Glomerular visceral epithelial cell (primary cell): ENCODE data around the gene DNAJB1.
A peak's percentile ranks its signal among the peaks of the same experiment; 100 is the strongest.

Experiments
- DNase-seq: peaks from one replicate; pipeline ENCODE4 v3.0.0-alpha.2; 2016; ENCODE audit errors: extremely low spot score

Gene DNAJB1

DNA sequence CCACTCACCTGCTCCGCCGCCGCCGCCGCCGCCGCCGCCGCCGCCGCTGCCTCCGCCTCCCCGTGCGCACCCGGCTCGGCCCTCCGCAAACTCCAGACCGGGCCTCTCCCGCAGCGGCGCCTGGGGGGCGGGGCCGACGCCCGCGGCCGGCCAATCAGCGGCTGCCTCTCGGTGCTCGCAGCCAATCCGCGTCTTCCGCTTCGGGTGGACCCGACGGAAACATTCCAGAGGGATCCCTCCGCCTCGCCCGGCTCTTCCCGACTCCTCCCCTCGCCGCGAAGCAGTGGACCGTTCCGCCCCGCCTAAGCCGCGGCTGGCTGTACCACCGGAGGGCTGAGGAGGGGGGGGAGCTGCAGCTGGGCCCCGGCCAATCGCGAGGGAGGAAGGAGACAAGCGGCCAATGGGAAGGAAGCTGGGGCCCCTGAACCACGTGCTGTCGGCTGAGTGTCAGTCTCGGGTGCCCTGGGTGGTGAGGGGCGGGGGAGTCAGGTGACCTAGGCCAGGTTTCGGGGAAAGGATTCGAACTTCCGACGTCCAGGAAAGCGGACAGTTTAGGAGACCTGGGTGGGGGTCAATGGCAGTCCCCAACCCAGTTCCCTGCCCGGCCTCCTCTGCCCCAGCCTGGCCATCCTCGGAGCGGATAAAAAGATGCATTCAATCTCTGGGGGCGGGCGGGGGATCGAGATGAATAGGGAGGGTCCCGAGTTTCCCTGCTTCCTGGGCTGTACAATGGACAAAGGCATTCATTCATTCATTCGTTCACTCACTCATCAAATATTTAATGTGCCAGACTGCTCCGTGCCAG is 22.0 kb downstream of the DNAJB1 start, which contains the start of gene GIPC1:
Gene GIPC1 (minus strand): TSS at position 99 of the 805 bp plus-strand sequence. CDS start 13,151 bp downstream, outside the sequence.
- DNase-seq = peak; percentile 99

DNA sequence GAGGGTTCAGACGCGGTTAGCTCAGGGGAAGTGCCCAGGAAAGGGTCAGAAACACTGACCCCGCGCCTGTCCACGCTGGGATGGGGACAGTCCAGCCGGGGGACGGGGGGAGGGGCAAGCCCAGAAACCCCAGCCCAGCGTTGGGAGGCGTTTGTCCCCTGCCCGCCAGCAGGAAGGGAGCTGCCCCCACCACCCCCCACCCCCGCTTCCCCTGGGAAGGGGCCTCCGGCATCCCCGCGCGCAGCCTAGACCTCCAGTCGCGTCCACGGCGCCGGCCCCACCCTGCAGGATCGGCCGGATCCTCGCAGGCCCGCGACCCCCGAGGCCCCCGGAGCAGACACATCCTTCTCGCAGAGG is 22.5 kb downstream of the DNAJB1 start:
- DNase-seq = no peak

DNA sequence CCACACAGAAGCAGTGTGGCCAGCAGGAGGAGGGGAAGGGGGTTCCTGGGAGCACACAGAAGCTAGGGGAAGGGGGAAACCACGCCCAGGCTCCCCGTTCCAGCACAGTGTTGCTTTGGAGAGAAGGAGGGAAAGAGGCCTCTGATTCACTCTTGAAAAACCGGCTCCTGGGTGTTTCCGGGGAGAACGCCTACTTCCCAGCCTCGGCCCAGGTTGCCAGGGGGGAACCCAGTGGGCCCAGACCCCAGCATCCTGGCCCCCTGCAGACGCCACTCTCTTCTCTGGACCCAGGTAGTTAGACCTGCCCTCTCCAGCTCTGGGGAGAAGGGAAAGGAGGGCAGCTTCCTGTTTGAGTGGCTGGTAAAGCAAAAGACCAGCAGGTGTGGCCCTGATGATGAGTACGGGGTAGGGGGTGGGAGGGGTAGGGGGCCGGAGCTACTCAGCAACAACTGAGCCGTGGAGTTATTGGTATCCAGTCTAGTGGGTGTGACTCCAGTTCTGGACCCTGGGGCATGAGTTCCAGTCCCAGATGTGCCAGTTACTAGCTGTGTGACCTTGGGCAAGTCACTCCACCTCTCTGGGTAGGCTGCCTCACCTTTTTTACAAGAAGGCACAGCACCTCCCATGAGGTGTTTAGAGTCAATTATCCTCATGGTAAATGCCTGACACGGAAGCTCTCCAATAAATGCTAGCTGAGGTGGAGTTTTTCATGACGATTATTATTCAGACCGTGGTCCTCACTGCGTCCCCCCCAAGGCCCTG is 23.1 kb downstream of the DNAJB1 start:
- peak; percentile 38 for DNase-seq

DNA sequence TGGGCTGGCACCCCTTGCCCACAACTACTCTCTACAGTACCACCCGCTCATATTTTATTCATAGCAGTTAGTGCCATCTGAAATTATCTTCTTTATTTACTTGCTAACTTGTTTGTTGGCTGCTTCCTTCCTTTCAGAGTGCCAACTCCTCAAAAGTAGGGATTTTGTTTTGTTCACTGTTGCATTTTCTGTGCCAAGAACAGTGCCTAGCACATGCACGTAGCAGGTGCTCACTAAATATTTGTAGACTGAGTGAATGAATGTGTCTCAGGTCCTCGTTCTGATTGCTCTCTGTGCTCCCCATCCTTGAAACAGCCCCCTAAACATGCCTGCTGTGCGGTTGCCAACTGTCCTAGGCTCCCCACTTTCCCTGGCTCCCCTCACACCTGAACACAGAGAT is 23.8 kb downstream of the DNAJB1 start:
- DNase-seq = no peak

DNA sequence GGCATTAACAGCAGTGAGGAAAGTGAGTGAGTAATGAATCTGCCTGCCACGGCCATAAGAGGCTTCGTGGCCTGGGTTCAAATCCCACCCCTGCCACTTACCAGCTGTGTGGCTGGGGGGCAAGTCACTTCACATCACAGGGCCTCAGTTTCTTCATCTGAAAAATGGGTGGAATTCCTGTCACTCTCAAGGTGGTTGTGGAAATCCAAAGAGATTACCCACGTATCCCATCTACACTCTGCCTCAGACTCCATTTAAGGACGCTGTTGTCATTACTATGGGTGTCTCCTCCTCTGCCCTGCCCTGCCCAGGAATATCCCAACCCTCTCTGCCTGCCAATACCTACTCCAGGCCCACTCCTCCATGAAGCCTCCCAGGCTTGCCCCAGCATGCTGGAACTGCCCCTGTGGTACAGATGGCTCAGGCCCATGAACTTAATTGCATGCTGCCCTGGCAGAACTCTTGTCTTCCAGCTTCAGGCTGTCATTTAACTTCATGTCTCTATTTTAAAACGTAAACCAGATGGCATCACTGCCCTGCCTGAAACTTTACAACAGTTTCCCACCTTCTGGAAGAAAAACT is 25.4 kb downstream of the DNAJB1 start:
- no peak for DNase-seq

DNA sequence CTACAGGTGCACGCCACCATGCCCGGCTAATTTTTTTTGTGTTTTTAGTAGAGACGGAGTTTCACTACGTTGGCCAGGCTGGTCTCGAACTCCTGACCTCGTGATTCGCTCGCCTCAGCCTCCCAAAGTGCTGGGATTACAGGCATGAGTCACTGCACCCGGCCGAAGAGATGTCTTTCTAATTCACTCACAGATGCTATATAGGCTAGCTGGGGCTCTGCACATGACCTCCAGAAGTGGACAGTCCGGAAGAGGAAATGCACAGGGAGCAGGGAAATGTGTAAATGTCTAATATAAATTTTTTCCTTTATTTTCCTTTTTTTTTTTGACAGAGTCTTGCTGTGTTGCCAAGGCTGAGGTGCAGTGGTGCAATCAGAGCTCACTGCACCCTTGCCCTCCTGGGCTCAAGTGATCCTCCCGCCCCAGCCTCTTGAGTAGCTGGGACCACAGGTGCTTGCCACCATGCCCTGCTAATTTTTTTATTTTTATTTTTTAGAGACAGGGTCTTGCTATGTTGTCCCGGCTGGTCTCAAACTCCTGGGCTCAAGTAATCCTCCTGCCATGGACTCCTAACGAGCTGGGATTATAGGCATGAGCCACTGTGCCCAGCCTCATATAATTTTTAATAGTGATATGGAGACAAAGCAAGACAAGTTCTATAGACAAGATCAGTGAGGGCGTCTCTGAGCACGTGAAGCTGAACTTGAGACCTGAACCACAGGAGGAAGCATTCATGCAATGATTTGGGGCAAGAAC is 30.6 kb downstream of the DNAJB1 start:
- DNase-seq = no peak

DNA sequence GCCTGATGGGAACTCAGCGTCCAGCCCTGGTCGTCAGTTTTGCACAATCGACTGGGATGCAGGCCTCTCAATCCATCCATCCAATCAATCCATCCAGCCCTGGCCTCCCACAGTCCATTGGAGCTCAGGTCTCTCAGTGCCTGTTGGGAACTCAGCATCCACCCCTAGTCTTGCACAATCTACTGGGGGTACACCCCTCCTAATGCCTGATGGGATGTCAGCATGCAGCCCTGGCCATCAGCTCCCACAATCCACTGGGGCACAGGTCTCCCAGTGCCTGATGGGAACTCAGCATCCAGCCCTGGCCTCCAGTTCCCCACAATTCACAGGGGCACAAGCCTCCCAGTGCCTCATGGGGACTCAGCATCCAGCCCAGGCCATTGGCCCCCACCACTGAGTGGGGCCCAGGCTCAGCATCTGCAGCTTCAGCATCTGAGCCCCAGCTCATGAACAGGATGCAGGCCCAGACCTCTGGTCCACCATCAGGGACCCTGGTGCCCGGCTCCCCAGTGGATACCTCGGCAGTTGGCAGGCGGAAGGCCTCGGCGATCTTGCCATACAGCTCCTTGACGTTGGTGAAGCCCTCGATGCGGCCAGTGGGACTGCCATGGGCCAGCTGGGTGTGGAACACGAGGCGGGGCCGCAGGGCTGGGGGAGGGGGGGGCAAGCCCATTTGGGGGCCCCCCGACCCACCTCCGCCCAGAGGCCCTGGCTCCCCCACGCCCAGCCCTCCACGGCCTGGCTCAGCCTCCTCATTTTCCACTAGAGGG is 35.8 kb downstream of the DNAJB1 start:
- no peak for DNase-seq

DNA sequence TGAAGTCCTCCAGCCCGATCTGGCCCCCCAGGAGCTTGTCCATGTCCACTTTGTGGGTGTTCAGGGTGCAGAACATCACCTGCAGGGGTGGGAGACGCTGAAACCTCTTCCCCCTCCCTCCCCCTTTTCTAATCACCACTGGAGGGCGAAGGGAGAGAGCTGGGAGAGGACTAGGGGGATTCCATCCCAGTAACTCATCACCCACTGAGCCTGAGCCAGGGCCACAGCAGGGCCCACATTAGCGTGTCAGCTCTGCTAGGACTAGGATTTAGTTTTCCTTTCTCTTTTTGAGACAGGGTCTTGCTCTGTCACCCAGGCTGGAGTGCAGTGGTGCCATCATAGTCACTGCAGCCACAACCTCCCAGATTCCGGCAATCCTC is 37.5 kb downstream of the DNAJB1 start:
- DNase-seq = peak; percentile 47

DNA sequence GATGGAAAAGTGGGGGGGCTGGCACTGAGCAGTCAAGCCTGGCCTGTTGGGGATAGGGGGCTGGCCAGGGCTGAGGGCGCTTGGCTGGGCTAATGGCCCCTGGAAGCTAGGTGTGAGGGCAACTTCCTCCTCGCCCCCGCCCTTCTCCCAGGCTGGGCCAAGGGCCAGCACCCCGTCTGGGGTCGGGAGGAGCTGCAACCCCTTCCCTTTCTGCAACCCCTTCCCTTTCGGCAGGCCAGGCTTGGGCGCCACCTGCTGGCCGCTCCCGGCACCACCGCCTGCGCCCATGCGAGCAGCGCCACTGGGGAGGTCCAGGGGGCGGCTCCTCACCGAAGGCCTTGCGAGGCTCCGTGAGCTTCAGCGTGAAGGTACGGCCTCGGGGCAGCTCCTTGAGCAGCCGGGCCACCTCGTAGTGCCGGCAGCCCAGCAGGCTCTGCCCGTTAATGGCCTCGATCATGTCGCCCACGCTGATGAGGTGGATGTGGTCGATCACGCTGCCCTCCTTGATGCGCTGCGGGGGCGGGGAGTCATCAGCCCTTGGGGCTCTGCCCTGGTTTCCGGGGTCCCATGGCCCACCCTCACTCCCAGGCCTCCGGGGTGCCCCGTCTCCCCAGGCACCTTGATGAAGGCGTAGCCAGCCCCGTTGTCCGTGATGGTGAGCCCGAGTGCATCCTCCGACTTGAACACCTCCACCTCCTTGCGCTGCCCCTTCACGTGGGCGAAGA is 38.1 kb downstream of the DNAJB1 start:
- DNase-seq = peak; percentile 36

DNA sequence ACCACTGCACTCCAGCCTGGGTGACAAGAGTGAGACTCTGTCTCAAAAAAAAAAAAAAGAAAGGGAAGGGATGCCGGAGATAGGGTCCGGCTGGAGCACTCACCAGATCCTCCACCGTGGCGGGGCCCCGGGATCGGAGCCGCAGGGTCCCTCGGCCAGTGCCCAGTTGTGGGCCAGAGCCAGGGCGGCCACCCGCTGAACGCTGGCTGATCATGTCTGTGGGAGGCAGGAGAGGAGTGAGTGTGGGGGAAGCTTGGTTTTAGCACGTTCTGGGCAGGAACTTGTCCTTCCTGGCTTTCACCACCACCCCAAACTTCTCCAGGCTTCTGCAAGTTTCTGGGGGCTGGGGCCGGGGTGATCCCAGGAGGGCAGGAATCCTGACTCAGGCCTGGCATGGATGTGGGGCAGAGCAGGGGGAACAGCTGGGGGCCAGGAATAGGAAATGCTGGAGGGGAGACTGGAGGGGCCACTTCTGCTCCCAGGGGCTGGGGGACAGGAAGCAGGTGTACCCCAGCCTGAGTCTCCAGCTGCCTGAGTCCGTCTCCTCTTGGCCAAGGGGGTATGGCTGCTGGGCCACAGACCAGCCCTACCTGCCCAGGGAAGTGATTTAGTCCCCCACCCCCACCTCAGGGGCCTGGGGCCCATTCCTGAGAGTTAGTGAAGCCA is 38.8 kb downstream of the DNAJB1 start:
- DNase-seq = no peak

DNA sequence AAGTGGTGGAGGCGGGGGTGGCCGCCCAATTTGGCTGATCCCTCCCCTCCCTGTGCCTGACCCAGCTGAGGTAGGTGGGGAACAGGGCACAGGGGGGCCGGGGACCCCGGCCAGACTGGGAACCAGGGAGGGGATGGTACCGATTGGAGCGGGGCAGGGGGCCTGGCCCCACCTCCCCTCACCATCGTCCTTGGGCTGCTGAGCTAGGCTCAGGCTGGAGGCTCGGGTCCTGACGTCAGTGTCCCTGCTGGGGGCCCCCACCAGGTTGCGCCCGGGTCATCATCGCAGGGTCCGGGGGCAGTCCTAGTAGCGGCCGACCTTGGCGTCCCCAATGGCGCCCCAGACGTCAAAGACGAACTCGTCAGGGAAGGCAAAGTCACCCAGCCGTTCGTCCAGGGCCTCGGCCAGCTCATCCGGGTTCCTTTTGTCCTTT is 40.1 kb downstream of the DNAJB1 start:
- no peak for DNase-seq

DNA sequence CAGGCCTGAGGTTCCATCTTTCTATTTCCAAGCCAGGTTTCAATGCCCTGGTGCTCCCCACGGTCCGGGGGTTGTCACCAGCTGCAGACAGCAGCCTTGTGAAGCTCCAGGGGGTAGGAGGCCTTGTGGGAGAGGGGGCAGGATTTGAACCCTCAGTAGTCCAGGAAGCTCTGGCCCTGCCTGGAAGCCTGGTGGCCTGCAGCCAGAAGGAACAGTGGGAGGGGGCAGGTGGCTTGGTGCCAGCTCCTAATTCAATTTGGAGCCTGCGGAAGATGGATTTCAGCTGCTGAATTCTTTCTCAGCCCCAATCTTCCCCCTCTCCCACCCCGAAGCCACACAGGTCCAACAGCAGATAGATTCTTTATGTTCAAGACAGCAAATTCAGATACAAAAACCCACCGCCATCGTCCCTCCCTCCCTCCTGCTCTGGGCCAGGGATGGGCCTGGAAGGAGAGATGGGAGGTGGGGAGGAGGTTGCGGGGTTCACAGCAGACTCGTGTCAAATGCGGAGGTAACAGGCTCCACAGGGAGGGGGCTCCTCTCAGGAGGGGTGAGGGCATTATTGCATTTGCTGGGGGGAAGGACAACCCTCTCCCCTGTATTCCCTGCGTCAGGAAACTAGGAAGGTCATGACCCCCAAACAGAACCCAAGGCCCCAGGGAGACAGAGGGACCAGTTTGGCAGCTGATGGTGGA is 40.6 kb downstream of the DNAJB1 start:
- peak; percentile 34 for DNase-seq

DNA sequence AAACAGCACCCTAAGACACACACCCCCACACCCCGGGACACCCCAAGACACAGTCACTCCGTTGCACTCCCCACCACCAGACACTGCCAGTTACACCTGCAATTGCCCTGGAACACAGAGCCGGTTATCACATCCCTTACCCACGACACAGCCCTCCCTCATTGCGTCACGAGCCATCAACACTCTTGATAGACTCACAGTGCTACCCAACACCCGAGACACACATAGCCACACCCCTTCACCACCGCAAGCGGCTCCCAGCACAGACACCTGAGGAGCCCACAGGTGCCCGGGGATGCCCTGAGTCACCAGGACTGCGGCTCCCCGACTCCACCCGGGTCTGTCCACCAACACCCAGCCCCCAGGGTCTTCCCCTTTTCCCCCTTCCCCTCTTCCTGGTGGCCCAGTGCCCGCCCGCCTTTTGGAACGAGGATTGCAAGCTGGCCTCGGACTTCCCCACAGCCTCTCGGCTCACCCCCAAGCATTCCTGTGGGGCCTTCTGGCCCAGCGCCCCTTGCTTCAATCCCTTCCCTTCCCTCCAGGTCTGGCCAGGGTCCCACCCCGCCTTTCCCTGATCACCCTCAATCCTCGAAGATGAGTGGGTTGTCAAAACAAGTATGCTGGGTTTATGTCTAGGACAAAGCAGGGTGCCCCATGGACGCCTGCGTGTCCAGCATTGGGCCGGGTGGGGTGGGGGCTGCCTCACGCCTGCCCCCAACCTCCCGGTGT is 41.4 kb downstream of the DNAJB1 start:
- peak; percentile 87 for DNase-seq

DNA sequence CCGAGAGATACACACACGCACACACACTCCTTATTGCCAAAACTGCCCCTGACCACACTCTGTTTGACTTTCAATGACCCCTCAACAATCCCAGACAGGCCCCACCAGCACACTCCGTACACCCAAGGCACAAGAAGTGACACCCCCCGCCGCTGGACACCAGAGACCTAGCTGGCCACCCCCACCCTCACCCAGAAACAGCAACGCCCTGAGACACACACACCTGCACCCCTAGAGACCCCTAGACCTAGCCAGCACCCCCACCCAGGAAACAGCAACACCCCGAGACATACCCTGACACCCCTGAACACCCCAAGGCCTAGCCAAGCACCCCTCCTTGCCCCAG is 41.9 kb downstream of the DNAJB1 start:
- no peak for DNase-seq

DNA sequence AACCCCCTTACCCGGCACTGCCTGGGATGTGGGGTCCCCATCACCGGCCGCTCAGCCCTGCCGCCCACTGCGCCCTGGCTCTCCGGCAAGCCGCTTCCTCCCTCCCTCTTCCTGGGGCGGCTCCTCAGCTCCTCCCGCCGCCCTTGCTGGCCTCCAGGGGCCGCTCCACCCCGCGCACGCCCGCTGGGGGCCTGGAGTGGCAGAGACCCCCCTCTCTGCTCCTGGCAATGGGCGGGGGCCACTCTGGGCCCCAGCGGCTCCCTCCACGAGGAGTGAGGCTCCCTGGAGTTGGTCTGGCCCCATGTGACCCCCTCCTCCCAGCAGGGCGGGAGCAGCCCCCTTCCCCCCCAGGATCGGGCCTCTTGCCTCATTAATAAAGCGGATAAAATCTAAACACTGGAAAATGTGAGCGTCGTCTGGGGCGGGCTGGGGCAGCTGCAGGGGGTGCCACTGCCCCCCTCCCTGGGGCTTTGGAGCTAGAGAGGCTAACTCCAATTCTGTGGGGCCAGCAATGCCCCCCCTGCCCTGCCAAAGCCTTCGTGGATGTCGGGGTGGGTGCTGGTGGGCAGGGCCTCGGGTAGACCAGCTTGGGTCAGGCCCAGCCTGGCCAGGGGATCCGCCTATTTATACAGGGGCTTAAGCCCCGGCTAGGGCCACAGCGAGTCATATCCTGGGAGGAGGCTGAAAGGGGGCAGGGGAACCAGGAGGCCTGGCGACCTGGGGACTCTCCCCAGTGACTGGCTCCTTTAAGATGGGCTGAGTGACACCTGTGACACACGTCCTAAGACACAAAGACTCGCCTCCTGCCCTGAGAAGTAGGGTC is 42.7 kb downstream of the DNAJB1 start, which contains the start of gene PTGER1:
Gene PTGER1 (minus strand): TSS at position 104 of the 823 bp plus-strand sequence. CDS start 1,034 bp downstream, outside the sequence.
- peak; percentile 40 for DNase-seq

DNA sequence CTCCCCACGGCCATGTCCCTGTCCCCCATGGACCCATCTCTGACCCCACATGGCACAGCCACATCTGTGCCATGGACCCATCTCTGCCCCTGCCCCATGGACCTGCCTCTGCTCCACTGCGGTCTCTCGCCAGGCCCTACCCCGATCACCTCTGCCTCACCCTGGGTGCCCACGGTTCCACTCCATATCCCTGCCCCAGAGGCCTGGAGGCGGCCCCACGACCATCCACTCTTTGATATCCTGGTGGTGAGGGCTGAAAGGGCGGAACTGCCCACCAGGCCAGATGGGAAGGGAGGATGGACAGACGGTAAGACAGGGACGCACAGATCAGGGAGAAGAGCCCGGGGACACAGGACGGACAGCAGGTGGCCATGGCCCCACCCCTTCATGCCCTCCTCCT is 43.4 kb downstream of the DNAJB1 start:
- no peak for DNase-seq

DNA sequence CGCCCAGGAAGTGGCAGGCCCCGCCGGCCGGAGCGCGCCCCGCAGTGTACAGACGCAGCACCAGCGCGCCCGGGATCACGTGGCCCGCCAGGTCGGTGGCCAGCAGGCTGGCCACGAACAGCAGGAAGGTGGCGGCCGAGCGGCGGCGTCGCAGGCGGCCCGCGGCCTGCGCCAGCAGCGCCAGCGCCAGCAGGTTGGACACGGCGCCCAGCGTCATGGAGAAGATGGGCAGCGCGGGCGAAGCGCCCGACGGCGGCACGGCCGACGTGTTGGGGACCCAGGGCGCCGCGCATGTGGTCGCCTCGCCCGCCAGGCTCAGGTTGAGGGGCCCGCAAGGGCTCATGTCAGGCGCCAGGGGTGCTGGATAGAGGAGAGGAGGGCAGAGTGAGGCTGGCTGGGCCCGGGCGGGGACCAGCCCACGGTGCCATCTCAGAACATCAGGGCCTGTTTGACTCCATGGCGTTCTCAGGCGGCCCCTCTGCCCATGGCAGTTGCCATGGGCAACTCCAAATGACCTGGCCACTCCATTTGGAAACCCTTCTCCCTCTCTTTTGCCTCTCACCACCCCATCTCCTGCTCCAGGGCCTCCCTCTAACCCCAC is 44.1 kb downstream of the DNAJB1 start:
- DNase-seq = no peak
